ENCODE measurements around the gene ATF1. TPM values are rescaled to one million over a fixed set of nuclear protein-coding genes. Genes with fewer than 3 reads are reported as not detected.
"Not testable (repeated sequence)": the region's sequence is repeated elsewhere in the genome, so short reads cannot be mapped to it uniquely, and the experiment has no call there.

The ATF1 gene
- polyA plus RNA-seq, 12 donors = 33.5 to 51.8 (median 36.5) TPM; not detected in 1

DNA sequence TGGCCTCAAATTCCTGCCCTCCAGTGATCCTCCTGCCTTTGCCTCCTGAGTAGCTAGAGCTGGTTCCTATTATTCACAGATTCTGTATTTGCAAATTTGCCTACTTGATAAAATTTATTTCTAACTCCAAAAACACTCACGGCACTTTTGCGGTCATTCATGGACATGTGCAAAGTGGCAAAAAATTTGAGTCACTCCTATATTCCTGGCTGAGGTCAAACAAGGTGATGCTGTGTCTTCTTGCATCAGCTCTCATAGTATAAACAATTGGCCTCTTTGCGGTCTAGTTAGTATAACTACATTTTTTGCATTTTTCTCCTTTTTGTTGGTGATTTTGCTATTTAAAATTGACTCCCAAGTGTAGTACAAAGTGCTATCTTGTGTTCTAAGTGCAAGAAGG is 24.7 kb downstream of the ATF1 start:
- no peak for DNase-seq

DNA sequence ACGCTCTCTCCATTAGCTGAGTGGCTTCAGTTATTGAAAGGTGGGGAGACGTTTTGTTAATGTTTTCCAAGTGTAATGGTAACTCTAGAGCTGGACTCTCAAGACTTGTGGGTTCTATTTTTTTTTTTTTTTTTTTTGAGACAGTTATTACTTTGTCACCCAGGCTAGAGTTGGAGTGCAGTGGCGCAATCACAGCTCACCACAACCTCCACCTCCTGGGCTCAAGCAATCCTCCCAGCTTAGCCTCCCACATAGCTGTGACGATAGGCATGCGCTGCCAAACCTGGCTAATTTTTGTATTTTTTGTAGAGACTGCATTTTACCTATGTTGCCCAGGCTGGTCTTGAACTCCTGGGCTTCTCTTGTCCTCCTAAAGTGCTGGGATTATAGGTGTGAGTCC is 26.2 kb downstream of the ATF1 start:
- DNase-seq = no peak

DNA sequence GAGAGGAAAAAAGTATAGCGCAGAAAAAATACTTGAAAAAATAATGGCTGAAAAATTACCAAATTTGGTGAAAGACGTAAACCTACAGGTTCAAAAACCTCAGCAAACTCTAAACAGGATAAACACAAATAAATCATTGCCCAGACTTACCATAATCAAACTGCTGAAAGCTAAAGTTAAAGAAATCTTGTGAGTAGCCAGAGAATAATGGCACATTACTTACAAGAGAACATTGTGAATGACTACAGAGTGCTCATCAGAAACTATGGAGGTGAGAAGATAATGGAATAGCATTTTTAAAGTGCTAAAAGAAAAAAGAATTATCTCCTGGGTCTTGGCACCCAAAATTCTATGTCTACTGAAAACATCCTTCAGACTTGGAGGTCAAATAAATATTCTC is 36.0 kb downstream of the ATF1 start:
- DNase-seq = no peak

DNA sequence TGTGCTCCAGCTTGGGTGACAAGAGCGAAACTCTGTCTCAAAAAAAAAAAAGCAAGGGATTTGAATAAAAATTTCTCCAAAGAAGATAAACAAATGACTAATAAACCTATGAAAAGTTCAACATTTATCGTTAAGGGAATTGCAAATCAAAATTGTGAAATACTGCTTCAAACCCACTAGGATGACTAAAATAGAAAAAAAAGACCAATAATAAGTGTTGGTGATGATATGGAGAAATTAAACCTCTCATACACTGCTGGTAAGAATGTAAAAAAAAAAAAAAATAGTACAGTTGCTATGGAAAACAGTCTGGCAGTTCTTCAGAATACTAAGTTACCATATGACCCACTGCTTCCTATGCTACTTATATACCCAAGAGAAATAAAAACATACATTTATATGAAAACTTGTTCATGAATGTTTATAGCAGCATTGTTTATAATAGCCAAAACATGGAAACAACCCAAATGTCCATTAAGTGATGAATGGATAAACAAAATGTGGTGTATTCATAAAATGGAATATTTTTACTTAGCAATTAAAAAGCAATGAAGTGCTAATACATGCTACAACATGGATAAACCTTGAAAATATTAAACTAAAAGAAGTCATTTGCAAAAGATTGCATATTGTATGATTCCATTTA is 39.5 kb downstream of the ATF1 start:
- DNase-seq = no peak

DNA sequence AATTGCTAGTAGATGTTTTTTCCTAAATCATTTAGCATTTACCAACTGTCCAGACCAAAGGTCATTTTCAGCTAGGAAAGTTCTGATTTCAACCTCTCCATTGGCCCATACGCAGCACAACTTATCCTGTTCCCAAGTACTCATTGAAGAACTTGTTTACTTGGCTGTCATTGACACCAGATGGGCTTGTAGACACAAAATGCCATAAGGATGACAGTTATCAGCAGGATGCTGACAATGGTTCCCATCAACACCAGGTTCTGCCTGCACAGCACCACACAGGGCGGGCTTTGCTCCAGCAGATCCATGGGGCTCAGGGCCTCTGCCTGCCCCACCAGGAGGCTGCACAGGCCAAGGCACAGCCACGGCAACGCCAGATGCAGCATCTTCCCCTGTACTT is 42.3 kb downstream of the ATF1 start:
- no peak for DNase-seq

DNA sequence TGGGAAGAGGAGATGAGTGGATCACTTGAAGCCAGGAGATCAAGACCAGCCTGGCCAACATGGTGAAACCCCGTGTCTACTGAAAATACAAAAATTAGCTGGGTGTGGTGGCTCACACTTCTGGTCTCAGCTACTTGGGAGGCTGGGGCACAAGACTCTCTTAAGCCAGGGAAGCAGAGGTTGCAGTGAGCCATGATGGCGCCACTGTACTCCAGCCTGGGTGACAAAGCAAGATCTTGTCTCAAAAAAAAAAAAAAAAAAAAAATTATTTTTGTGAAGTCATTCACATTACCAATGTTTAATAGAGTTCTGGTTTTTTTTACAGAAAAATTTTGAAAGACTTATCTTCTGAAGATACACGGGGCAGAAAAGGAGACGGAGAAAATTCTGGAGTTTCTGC is 45.2 kb downstream of the ATF1 start:
- not testable (repeated sequence) for DNase-seq

DNA sequence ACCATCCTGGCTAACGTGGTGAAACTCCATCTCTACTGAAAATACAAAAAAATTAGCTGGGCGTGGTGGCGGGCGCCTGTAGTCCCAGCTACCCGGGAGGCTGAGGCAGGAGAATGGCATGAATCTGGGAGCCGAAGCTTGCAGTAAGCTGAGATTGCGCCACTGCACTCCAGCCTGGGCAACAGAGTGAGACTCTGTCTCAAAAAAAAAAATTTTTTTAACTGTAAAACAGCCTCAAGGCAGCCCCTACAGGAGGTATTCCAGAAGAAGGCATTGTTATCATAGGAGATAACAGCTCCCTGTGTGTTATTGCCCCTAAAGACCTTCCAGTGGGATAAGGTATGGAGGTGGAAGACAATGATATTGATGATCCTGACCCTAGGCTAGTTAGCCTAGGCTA is 51.0 kb downstream of the ATF1 start:
- DNase-seq = not testable (repeated sequence)

DNA sequence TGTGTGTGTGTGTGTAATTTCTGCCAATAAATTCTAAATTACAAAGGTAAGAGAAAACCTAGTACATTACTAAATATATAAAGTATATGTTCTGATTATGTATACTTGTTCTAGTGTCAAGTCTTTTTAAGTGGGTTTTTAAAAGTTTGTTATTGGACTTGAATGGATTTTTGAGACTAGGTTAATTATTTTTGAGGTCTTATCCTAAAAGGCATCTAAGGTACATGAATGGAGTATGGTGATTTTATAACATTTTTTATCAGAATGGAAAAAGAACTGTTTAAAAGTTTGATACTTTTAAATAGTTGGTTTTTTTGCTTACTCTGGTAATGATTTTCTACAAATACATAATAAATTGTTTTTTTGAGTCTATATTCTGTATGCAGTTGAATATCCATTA is 56.3 kb downstream of the ATF1 start:
- no peak for DNase-seq

DNA sequence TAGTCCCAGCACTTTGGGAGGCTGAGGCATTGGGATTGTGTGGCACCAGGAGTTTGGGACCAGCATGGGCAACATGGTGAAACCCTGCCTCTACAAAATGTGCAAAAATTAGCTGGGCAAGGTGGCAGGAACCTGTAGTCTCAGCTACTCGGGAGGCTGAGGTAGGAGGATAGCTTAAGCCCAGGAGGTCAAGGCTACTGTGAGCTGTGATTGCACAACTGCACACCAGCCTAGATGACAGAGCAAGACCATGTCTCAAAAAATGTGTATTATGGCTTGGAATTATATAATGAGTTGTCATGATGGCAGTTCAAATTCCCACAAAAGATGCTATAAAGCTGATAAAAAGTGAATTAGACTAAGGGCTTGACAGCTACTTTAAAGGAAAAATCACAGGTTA is 58.2 kb downstream of the ATF1 start:
- no peak for DNase-seq

DNA sequence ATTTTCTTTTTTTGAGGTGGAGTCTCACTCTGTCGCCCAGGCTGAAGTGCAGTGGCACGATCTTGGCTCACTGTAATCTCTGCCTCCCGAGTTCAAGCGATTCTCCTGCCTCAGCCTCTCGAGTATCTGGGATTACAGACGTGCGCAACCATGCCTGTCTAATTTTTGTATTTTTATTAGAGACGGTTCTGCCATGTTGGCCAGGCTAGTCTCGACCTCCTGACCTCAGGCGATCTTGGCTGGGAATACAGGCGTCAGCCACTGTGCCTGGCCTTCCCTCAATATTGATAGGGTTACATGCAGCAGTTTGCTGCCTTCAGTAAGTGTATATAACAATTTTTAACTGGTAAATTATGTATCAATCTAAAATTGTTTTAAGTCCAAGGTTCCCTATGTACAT is 59.8 kb downstream of the ATF1 start:
- not testable (repeated sequence) for DNase-seq

DNA sequence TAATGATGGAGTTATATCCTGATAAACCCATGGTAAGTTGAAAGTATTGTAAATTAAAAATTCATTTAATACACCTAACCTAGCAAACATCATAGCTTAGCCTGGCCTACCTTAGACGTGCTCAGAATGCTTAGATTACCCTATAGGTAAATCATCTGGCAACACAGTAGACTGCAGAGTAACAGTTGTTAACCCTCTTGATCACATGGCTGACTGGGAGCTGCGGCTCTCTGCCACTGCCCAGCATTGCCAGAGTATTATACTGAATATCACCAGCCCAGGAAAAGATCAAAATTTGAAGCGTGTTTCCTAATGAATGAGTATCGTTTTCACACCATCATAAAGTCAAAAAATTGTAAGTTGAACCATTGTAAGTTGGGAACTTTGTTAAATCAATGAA is 61.0 kb downstream of the ATF1 start:
- DNase-seq = no peak

DNA sequence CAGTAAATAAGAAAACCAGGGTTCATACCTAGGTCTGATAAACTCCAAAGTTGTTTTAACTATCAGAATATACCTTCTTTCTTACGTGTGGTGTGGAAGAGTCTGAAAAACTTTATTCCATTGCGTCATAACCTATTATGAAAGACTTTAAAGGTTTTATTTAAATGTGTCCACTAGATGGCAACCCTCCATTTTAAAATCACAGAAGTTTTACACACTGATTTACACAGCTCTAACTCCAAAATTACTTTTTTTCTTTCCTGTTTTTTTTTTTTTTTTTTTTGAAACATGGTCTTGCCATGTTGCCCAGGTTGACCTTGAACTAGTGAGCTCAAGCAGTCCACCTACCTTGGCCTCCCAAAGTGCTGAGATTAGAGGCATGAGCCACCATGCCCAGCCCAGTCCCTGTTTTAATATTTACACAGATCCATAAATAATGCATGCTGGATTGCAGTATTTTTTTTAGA is 61.5 kb downstream of the ATF1 start:
- DNase-seq = peak; percentile 71

DNA sequence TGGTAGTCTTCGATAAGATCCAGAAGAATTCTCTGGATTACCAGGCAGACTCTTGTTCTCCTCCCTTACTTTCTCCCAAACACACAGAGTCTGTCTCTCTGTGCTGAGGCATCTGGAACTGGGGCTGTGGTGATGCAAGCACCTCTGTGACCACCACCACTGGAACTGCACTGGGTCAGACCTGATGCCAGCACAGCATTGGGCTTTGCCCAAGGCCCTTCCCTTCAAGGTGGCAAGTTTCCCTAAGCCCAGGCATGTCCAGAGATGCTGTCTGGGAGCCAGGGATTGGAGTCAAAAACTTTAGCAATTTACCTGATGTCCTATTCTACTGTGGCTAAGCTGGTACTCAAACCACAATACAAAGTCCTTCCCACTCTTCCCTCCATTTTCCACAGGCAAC is 64.2 kb downstream of the ATF1 start:
- DNase-seq = no peak

DNA sequence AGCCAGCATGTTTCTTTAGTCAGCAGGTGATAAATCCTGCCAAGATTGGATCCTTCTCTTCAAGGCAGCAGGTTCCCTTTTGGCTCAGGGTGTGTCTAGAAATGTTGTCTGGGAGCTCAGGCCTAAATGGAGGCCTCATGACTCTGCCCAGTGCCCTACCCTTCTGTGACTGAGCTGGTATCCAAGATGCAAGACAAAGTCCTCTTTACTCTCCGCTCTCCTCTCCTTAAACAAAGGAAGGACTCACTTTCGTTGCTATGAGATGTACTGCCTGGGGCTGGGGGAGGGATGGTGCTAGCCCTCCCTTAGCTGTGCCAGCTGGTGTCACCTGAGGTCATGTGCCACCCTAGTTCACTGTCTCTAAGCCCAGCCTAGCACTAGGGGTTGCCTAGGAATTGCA is 65.0 kb downstream of the ATF1 start:
- no peak for DNase-seq

DNA sequence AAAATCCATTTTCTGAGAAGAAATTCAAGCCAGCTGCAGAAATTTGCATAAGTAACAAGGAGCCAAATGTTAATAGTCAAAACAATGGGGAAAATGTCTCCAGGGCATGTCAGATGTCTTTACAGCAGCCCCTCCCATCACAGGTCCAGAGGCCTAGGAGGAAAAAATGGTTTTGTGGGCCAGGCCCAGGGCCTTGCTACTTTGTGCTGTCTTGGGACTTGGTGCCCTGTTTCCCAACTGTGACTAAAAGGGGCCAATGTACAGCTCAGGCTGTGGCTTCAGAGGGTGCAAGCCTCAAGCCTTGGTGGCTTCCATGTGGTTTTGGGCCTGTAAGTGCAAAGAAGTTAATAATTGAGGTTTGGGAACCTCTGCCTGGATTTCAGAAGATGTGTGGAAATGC is 69.9 kb downstream of the ATF1 start:
- not testable (repeated sequence) for DNase-seq

DNA sequence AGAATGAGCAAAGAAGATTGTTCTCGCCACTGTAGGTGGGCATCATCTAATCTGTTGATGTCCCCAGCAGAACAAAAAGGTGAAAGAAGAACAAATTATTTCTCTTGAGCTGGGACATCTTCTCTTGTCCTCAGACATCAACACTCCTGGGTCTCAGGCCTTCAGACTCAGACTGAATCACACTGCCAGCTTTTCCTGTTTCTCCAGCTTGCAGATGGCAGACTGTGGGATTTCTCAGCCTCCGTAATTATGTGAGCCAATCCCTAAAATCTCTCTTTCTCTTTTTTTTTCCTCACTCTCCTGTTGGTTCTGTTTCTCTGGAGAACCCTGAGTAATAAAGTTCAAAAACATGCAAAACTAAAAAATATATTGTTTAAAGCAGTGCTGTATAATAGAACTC is 75.1 kb downstream of the ATF1 start:
- no peak for DNase-seq

DNA sequence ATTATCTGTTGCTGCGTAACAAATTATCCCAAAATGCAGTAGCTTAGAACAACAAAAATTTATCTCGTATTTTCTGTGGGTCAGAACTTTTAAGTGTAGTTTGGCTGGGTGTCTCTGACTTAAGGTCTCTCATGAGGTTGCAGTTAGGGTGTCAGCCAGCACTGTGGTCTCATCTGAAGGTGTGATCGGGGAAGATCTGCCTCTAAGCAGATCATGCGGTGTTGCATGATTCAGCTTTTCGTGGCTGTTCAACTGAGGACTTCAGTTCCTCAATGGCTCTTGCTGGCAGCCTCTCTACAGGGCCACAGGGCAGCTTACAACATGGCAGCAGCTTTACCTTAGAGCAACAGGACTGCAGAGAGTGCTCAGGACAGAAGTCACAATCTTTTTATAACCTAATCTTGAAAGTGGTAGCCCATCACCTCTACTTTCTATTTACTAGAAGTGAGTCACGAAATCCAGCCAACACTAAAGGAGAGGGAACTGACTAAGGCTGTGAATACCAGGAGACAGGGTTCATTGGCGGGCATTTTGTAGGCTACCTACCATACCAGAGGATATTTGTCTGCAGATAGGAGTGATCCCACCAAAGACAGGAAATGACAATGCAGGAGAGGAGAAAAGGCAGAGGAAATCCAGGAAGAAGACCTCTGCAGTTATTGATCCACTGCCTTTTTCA is 77.0 kb downstream of the ATF1 start:
- DNase-seq = no peak

DNA sequence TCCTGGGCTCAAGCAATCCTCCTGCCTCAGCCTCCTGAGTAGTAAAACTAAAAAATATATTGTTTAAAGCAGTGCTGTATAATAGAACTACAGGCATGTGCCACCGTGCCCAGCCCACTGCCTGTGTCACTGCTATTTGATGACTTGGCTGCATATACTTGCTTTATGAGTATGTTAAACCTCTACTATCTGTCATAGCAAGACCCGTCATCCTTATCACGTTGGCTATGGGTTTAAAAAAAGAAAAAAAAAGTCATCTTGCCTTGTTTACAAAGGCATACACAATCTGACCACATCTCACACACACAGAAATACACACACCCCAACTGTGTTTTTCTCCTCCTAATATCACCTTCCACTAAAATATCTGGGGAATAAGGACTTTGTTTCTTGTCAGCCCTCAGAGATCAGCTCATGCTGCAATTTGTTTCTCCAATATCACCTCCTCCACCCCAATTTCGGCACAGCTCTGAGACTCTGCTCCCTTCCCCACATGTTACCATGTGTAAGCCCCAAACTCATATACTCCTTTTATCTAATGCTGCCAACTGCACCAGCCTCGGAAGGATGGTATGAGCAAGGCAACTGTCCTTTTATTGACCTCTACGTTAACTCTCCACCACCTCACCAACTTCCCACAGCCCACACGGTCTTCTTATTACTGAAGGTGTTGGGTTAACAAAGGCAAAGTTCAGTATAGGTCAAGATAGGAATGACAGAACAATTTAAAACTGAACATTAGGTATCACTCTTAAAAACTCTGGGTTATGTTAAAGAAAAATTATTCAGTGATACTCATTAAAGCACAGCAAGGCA is 78.0 kb downstream of the ATF1 start:
- DNase-seq = no peak

DNA sequence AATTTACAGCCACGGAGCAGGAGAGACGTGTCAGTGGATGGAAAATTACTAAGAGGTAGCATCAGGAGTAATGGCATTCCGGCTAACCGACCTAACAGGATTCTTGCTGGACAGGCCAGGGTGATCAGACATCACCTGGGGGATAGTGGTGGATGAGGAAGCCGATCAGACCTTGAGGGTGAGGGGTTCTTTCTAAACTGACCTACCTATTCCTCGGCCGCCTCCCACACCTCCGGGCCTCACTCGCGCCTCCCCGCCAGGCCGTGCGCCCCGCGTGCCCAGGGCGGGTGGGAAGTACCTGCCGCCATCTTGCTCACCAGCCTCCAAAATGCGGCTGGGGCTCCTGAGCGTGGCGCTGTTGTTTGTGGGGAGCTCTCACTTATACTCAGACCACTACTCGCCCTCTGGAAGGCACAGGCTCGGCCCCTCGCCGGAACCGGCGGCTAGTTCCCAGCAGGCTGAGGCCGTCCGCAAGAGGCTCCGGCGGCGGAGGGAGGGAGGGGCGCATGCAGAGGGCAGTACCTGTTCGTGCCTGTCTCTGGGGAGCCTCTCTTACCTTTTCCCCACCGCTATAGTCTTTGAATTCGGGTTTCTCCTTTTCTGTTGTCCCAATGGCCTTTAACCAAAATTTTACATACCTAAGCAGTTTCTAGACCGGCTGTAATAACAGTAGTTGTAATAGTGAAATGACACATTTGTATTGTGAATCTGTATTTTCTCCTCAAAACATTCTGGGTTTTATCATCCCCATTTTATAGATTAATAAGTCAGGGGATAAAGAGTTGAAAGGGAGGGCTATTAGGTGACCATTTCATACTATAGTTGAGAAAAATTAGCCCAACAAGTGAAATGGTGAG is 79.0 kb downstream of the ATF1 start, which contains the start of gene TMPRSS12:
Gene TMPRSS12, plus strand, starts transcription at position 290 of the 857 bp plus-strand sequence. Its CDS starts 39 bp downstream, at position 329.
- DNase-seq = no peak

DNA sequence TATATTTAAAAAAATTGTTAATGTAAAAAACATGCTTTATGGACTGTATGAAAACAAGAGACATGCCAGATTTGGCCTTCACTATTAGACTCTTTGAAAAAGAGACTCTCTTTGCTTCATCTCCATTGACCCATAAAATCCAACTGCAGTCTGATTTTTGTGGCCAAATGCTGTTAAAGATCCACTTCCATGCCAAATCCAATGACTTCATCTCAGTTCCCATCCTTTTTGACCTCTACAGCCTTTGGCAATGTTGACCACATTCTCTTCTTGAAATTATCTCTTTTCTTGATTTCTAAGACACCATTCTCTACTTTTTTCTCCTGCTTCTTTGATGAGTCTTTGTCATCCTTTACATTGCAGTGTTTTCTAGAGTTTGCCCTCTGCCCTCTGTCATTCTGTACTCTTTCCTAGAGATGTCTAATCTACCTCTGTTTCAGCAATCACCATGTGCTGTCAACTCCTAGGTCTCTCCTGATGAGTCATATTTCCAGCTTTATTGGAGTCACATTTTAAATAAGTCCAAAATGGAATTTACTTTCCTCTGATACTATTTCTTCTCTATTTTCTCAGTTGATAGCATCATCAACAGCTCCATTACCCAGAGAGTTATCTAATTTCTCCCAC is 81.2 kb downstream of the ATF1 start:
- no peak for DNase-seq

DNA sequence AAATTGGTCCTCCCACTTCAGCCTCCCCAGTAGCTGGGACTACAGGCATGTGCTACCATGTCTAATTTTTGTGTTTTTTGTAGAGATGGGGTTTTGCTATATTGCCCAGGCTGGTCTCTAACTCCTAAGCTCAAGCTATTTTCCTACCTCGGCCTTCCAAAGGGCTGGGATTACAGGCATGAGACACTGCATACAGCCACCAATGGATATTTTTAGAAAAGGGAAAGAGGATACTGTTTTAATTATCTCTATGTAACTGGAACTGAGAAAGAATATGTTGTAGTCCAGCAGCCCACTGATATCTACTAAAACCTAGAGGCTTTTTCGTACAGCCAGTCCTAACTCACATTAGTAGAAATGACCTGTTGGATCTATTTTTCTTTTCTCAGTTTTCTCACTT is 85.1 kb downstream of the ATF1 start:
- DNase-seq = no peak

Measured in muscle of arm (tissue), 12 donors.